Duodenal mucosa (tissue), 2 donors: ENCODE measurements around the gene CNPY2.

Source experiments
- H3K27ac ChIP-seq: one replicate; pipeline ENCODE4 v1.7.0; 2013; ENCODE audit warnings: low read depth, low read length
- H3K27me3 ChIP-seq, 2 donors: one replicate each; pipeline ENCODE4 v1.7.0; 2013; ENCODE audit warnings: low read length in 2 of 2, control low read depth in 1 of 2; ENCODE audit not compliant: insufficient read depth in 2 of 2, control insufficient read depth in 1 of 2
- H3K36me3 ChIP-seq, 2 donors: one replicate each; pipeline ENCODE4 v1.7.0; 2013; ENCODE audit warnings: low read length in 2 of 2, control low read depth in 1 of 2; ENCODE audit not compliant: insufficient read depth in 2 of 2, control insufficient read depth in 1 of 2
- H3K4me1 ChIP-seq, 2 donors: one replicate each; pipeline ENCODE4 v1.7.0; 2013; ENCODE audit warnings: low read length in 2 of 2, control low read depth in 1 of 2; ENCODE audit not compliant: insufficient read depth in 2 of 2, control insufficient read depth in 1 of 2
- H3K4me3 ChIP-seq, 2 donors: one replicate each; pipeline ENCODE4 v1.7.0; 2013; ENCODE audit warnings: low read length in 2 of 2, low read depth in 1 of 2
- H3K9ac ChIP-seq, 2 donors: one replicate each; pipeline ENCODE4 v1.7.0; 2013; ENCODE audit warnings: low read length in 2 of 2, low read depth in 1 of 2
- H3K9me3 ChIP-seq, 2 donors: one replicate each; pipeline ENCODE4 v1.7.0; 2013; ENCODE audit warnings: low read length in 2 of 2, control low read depth in 1 of 2; ENCODE audit not compliant: control insufficient read depth in 1 of 2

CNPY2 gene

GRCh38 chr12:56260921-56261320, 54.9 kb downstream of the CNPY2 start:
- Histone ChIP-seq H3K27ac (no peak overlapping the region), H3K4me1 (peaks cover 12 to 15% of the 10 kb centered on the region in 2 donors), H3K4me3 (no peak overlapping the region), H3K9ac (no peak overlapping the region), H3K36me3 (peaks cover 4 to 11% of the 10 kb centered on the region in 2 donors), H3K27me3 (no peaks in the 10 kb centered on the region), H3K9me3 (no peaks in the 10 kb centered on the region)

GRCh38 chr12:56260380-56260779, 55.4 kb downstream of the CNPY2 start:
- H3K27me3 ChIP-seq: no peaks in the 10 kb centered on the region
- peaks cover 9 to 16% of the 10 kb centered on the region in 2 donors for H3K36me3 ChIP-seq
- H3K9me3 ChIP-seq: no peaks in the 10 kb centered on the region
- H3K9ac ChIP-seq: no peak overlapping the region
- H3K4me3 ChIP-seq: no peak overlapping the region
- no peak overlapping the region for H3K27ac ChIP-seq
- H3K4me1 ChIP-seq: peaks cover 12 to 15% of the 10 kb centered on the region in 2 donors
